ENCODE measurements around the gene RPTOR.
"Not testable (repeated sequence)": the region's sequence is repeated elsewhere in the genome, so short reads cannot be mapped to it uniquely, and the experiment has no call there.

The RPTOR gene

DNA sequence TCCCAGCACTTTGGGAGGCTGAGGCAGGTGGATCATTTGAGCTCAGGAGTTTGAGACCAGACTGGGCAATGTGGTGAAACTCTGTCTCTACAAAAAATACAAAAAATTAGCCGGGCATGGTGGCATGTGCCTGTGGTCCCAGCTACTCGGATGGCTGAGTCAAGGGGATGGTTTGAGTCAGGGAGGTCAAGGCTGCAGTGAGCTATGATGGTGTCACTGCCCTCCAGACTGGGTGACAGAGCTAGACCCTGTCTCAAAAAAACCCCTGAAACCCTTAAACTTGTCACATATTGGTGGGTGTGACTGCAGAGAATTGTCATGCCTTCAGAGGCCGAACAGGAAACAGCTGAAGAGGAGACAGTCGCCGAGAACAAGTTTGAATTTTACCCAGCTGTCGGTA lies 13.4 kb downstream of the RPTOR start:
- no peak for DNase-seq

DNA sequence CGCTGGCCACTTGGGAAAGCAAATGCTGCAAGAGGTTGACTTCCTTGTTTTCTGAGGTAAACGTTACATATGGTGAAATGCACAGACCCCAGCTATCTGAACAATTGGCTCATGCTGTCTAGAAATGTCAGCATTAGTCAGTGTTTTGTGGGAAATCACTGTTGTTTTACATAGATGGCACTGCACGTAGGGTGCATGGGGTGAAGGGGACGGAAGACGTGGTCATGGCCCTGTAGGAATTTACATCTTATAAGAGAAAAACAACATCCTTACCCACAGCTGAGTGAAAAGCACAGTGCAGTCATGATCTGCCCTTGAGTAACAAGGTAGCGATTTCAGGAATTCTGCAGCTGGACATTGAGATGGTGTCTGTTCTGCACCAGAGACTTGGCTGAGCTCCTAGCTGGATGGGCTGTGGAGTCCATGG lies 15.2 kb downstream of the RPTOR start:
- DNase-seq = no peak

DNA sequence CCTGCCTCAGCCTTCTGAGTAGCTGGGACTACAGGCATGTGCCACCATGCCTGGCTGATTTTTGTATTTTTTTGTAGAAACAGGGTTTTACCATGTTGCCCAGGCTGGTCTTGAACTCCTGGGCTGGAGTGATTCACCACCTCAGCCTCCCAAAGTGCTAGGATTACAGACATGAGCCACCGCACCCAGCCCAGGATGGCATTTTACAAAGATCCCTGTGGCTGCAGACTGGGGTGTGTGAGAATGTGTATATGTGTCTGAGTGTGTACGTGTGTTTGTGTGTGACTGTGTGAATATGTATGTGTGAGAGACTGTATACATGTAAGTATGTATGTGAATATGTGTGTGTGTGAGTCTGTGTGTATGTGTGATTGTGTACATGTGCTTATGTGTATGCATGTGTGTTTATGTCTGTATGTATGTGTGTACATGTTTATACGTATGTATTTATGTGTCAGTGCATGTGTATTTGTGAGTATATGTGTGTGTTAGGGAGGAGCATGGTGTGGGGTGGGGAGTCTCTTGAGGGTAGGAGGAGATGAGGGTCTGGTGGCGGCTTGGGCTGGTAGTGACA lies 17.0 kb downstream of the RPTOR start:
- DNase-seq = no peak

DNA sequence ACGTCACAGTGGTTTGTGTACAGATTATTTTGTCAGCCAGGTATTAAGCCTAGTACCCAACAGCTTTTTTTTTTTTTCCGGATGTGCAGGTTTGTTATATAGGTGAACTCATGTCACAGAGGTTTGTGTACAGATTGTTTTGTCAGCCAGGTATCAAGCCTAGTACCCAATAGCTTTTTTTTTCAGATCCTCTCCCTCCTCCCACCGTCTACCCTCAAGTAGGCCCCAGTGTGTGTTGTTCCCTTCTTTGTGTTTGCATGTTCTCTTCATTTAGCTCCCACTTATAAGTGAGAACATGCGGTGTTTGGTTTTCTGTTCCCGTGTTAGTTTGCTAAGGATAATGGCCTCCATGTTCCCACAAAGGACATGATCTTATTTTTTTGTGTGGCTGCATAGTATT lies 19.9 kb downstream of the RPTOR start:
- no peak for DNase-seq

DNA sequence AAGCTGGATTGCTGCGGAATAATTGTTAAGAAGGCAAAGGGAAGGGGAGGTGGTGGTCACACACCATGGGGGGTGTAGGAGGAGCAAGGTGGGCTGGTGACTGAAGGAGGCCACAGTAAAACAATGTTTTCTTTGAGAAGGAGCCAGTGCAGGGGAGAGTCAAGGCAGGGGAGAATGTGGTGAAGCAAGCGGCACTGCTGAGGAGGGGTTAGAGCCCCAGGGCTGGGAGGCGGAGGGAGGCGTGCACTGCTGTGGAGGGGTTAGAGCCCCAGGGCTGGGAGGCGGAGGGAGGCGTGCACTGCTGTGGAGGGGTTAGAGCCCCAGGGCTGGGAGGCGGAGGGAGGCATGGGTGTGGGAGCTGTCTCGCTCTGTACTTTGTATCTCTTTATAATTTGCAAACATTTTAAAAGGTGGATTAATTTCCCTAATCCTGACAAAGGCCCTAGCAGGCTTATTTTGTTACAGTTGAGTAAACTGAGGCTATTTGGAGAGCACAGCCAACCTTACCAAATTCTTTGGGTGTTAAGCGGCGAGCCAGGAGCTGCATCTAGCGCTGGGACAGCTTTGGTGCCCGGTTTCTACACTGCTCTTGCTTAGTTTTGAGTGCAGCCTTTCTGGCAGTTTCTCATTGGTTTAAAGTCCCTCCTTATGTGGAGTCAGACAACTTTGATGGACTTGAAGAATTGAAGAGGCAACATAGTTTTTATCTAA lies 20.9 kb downstream of the RPTOR start:
- no peak for DNase-seq

DNA sequence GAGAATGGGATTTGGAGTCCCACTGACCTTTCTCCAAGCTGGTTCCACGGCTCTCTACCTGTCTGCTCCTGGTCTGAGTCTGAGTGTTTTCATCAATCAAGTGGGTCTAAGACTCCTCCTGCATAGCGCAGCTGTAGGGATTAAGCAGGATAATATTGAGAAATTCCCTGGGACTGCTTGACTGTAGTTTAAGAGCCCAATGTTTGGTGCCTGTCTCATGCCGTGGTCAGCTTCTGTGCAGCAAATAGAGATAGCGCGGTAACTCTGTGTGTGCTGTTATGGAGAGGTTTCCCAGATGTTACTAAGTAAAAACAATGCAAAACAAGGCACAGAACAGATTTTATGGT lies 21.4 kb downstream of the RPTOR start:
- no peak for DNase-seq

DNA sequence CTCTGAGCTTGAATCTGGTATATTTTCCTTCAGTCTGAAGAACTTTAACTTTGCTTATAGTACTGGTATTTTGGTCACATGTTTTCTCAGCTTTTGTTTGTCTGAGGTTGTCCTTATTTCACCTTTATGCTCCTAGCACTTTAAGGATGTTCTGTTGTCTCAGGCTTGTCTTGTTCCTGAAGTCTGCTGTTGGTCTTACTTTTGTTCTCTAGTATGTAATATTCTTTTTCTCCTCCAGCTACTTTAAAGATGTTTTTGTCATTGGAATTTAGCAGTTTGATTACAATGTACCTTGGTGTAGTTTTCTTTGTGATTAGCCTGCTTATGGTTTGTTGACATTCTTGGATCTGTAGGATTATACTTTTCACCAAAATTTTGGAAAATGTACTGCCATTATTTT lies 23.6 kb downstream of the RPTOR start:
- DNase-seq = no peak

DNA sequence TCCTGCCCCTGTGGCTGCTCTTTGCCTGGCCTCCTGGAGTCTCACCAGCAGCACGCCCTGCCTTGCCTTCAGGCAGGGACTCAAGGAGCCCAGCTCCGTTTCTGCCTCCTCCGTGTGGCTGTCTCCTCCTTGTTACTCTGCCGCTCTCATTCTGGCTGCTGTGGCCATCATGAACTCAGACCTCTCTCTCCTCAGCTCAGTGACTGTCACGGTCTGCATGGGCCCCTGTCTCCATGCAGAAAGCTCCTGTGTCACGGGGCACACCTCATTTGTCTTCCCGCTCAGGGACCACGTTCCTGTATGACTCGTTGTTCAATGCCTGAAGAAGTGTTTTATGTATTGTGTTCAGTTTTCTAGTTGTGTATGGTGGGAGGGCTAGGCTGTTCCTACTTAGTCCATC lies 25.3 kb downstream of the RPTOR start:
- no peak for DNase-seq

DNA sequence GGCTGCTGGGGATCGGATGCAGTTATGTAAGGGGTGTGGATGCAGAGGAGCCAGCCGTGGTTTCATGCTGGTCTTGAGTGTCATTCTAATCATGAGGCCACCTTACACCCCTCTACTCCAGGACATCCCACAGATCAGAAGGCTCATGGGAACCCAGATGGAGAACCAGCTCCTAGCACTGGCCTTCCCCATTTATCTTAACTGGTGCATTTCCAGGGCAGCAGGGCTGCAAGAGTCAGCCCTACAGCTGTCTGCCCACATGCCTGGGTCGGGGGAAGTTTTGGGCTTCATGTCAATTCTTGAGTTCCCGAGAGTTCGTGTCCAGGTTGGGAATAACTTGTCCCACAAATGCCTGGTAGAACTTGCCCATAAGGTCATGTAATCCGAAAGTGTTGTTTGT lies 29.1 kb downstream of the RPTOR start:
- no peak for DNase-seq

DNA sequence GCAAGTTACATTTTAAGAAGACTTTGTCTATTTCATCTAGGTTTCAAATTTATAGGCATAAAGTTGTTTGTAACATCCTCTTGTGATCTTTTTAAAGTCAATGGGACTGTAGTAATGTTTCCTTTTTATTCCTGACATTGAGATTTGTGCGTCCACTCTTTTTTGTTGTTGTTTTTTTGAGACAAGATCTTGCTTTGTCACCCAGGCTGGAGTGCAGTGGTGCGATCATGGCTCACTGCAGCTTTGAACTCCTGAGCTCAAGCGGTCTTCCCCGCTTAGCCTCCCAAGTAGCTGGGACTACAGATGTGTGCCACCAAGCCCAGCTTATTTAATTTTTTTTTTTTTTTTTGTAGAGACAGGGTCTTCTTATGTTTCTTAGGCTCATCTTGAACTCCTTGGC lies 29.9 kb downstream of the RPTOR start:
- no peak for DNase-seq

DNA sequence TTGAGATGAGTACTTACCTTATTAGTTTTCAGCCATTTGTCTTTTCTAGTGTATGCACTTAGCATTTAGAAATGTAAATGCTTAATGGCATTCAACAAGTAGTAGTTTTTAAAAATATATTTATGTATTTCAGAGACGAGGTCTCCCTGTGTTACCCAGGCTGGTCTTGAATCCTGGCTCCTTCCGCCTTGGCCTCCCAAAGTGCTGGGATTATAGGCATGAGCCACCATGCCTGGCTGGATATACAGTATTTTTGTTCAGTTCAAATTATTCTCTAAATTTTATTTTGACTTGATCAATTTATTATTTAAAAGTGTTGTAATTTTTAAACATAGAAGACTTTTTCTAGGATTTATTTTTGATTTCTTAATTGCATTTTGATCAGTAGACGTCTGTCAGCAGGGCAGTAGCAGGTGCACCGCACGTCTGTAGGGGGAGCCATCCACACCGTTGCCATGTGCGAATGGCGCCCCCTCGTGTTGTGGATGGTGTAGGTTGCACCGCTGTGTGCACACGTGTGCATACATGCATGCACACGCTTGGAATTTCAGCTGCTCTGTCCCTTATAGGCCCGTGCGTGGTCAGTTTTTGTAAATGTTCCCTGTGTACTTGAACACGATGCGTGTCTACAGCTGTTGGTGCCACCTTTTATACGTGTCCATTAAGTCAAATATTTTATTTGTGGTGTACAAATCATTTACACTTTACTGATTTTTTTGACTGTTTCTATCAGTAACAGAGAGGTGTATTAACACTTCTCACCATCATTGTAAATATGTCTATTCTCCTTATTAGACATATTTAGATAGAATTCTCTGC lies 30.6 kb downstream of the RPTOR start:
- peak; percentile 60 to 82 for DNase-seq

DNA sequence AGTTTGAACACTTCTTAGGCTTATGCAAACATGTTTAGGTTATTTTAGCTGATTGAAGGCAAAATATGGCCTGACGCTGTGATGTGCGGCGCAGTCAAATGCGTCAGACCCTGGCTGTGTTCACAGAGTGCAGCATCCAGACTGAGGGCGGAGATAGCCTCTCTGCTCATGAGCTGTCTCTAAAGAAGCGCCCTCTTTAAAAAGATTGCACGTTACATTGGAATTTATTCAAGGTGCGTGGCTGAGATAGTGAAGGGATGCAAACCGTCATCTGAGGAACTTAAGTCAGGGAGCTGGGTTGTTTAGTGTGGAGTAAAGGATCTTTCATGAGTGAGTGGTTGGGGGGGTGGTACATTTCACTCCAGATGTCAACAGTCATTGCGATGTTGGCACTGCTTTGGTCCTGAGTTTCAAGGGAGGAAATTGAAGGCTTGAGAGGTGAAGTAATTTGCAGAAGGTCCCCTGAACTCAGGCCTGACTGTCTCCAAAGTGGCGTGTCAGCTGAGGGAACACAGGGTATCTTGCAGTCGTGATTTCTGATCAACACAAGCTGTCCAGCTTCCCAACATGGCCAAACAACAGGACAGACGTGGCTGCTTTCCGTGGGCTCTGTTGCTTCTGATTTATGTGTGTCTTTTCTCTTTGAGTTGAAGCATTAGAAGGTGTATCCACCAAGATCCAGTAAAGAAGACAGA lies 33.4 kb downstream of the RPTOR start:
- DNase-seq = no peak

DNA sequence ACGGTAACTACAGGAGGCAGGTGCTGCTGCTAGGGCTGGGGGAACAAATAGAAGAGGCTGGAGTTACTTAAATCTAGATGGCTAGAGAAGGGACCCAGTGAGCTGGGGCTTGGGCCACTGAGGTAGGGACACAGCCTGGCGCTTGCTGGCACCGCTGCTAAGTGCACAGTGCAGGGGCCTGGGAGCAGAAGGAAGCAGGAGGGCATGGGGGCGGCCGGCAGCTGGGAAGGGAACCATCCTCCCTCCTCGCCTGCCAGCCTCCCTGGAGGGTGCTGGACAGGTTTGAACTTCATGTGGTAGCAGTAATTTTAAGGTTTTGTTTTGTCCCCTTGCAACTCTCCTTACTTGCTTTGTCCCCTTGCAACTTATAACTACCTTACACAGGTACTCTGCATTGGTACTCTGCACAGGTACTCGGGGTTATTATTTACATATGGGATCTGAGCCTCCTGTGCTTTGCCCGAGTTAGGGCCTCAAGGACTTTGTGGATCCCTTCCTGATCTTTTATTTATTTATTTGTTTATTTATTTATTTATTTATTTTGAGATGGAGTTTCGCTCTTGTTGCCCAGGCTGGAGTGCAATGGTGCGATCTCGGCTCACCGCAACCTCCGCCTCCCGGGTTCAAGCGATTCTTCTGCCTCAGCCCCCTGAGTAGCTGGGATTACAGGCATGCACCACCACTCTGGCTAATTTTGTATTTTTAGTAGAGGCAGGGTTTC lies 34.2 kb downstream of the RPTOR start:
- DNase-seq = not testable (repeated sequence)

DNA sequence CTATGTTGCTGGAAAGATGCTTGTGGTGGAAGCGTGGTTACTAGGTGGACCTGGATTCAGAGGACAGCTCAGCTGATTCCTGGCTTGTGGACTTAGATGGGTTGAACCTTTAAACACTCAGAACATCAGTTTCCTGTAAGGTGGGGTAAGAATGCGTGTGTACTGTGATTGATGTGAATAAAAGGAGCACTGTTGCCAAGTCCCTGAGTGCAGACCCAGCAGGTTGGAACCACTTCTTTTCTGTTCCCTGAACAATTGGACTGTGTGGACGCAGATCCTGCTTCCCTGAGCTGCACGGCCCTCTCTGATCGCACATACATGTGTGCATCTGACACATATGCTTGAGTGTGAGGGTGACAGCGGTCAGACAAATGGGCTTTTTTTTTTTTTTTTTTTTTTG lies 37.5 kb downstream of the RPTOR start:
- DNase-seq = no peak

DNA sequence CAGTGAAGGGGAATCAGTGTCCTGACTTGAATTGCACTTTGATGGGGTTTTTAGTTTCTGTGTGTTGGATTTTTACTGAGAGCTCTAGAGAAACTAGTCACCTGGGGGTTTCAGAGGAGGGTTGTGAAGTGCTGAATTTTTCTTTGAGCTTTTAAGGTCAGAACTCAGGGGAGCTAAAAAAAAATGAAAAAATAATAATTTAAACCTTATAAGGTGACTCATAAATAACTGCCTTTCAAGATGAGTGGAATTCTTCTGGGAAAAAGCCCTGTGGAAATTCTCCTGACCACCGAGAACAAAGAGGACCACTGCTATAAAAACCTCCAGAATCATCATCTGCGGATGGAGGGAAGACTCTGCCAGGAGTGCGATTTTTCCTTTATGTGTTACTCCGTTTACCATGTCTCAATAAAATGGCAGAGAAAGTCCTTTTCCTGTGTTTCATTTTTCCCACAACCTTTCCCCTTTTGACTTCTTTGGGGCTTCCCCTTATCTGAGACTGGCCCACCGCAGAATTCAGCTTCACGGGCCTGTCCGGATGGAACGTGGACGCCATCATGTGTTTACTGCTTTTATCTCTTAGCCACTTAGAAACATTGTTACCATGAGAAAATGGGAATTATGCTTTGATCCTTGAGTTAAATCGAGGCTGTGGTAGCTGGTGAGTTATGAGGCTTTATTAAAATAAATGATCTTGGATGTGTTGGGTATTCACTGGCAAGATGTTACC lies 39.7 kb downstream of the RPTOR start:
- DNase-seq = no peak

DNA sequence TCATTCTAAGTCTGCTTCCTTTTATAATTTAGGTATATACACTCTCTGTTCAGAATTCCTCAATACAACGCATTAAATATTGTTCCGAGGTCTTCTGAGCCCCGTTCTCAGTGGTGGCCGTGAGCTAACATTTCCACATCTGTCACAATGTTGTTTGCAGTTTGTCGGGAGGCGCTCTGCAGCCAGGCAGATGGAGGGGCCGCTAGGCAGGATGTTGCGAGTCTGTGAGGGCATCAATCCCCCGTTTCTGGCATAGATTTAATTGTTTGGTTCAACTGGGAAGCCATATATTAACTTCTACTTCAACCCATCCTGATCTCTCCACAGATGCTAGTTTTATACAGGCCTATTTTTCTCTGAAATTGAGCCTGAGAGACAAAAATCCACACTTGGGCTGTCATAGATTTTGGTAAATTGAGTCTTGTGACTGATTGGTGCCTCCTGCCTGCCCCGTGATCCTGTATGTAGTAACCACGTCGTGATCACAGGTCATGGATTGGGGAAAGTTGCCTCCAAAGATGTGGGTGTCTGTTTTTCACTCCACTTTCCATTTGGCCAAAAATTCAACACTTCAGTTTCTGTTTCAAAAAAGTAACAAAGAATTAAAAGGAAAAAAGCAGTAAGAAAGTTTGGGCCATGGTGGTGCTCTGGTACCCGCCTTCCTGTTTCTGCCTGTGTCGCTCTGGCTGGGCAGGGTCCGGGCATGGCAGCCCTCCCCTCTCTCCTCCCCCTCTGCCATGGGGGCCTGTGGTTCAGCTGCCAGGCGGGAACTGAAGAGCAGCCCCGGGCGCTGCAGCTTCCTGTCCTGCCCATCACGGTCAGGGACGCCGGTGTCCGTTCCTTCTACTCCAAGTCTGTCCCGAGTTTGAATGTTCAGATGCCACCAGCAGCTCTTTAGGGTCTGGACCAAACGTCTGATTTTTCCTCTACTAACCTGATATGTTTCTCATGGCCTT lies 41.5 kb downstream of the RPTOR start:
- no peak for DNase-seq

DNA sequence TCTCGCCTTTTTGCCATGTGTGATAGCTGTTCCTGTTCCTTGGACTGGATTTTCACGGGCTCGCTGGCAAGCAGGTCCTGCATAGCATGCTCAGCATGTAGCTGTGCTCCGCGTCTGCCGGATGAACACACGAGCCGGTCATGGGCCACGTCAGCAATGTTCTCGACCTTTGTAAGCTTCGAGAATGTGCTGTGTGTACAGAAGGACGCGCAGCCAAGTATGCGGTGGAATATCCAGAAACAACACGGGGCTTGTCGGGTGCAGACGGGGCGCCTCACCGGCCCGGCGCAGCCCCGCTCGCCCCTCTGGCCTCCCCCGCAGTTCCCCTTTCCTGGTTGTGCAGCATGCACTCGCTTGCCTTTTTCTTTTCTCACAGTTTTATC lies 42.2 kb downstream of the RPTOR start:
- DNase-seq = no peak

DNA sequence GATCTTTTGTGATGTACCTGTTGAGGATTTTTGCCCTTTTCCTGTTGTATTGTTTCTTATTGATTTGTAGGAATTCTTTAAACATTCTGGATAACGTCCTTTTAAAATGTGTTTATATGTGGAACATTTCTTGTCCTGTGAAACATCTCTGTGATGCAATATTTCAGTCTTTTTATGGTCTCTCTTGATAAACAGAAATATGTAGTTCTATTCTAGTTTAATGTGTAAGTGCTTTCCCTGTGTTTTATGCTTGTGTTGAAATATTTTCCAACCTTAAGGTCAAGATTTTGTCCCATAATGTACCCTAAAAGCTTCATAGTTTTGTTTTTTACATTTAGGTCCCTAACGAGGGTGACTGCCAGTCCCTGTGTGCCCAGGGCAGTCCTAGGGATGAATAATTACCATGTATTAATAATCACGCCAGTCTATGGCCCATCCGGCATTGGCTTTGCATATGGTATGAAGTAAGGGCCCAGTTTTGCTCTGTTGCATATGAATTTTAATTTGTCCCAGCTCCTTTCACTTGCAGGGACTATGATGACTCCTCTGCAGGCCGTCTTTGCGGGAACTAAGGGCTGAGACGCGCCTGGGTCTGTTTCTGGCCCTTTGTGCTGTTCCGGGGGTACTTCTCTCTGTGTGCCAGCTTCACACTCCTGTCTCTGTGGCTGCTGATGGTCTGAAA lies 44.2 kb downstream of the RPTOR start:
- DNase-seq = no peak

DNA sequence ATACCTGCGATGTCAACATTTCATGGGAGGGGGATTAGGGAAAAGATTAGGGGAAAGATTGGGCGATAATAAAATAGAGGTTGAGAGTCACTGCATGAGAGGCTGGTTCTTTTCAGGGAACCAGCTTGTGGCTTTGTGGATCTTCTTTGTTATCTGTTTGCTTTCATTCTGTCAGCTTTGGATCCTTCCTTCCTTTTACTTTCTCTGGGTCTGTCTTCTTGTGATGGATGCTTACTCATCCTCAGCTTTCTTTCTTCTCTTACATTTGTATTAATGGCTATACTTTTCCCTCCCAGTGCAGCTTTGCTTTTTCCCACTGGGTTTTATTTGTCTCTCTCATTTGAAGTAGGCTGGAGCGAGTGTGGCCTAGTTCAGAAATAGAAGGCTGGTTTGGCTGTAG lies 47.1 kb downstream of the RPTOR start:
- DNase-seq = peak in 1 of 2 donors; percentile 32

DNA sequence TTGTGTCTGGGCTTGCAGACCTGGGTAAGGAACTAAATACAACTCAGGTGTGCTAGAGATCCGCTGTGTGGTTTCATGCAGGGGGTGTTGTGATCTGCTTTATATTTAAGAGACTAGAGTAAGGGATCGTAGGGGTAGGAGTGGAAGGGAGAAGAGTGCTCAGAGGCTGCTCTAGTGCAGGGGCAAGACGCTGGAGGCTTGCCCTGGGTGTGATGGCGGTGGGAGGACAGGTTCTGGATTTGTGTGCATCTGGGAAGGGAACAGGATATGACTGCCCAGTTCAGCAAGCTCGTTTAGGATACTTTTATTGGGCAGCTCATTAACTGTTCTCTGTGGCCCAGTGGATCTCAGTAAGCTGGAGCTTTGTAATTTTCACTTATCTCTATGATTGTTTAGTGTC lies 47.6 kb downstream of the RPTOR start:
- DNase-seq = no peak

DNA sequence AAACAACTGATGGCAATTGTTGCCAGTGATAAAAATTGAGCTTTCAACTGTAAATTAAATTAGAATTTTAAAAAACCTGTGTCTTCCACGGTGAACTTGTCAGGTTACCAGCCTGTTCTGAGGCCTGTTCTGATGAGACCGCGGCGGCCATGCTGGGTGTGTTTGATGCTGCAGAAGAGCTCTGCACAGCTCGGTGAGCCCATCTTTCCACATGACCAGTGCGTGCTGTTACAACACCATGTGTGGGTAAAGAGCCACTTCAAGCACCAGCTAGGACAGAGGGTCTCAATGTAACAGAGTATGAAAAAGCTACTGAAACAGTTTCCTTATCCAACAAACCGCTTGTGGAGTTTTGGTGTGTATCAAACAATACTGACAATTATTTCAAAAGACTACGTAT lies 48.5 kb downstream of the RPTOR start:
- DNase-seq = no peak
